OCI-LY7 (cell line): ENCODE results near the gene CRMP1. TPM values are rescaled to one million over a fixed set of nuclear protein-coding genes. Genes with fewer than 3 reads are reported as not detected.

Experiments used
- BruUV-seq: library from RNA; stranded (reverse); fragments of 400-500 nt; replicated peaks from 2 replicates; lab custom pipeline; 2021; lab: Mats Ljungman, UMichigan
- CTCF ChIA-PET: fragments of 300-600 bp; sonication (Branson Sonifier 250); formaldehyde crosslinking; loops from one replicate; lab custom pipeline; 2022; ENCODE audit warnings: antibody characterized with exemption; ENCODE audit not compliant: unreplicated experiment; lab: Charles Lee
- POLR2A ChIA-PET: fragments of 300-600 bp; sonication (Branson Sonifier 250); formaldehyde crosslinking; loops from one replicate; lab custom pipeline; 2022; ENCODE audit warnings: antibody characterized with exemption; lab: Charles Lee
- DNase-seq: peaks from one replicate; pipeline ENCODE4 v3.0.0-alpha.2; 2015; ENCODE audit warnings: low spot score
- H2AFZ ChIP-seq: fragments of 200-600 bp; sonication (generic), shearing (Covaris generic); 2 replicates; pipeline ENCODE4 v1.6.1; 2014; ENCODE audit warnings: mild to moderate bottlenecking, antibody characterized with exemption, low read length, moderate library complexity
- H3K27ac ChIP-seq: fragments of 200-600 bp; sonication (generic); 2 replicates; pipeline ENCODE4 v1.5.1; 2014; ENCODE audit warnings: mixed run types, low read depth, mild to moderate bottlenecking, moderate library complexity, low read length, inconsistent platforms; ENCODE audit not compliant: poor library complexity, severe bottlenecking
- H3K36me3 ChIP-seq: fragments of 200-600 bp; sonication (generic); 2 replicates; pipeline ENCODE4 v1.6.1; 2014; ENCODE audit warnings: mild to moderate bottlenecking, antibody characterized with exemption, low read length, moderate library complexity, mixed read lengths; ENCODE audit not compliant: insufficient read depth
- H3K4me1 ChIP-seq: fragments of 200-600 bp; sonication (generic); 2 replicates; pipeline ENCODE4 v1.5.1; 2014; ENCODE audit warnings: mild to moderate bottlenecking, low read length; ENCODE audit not compliant: insufficient read depth, poor library complexity, severe bottlenecking
- H3K4me2 ChIP-seq: fragments of 200-600 bp; sonication (generic); 2 replicates; pipeline ENCODE4 v1.6.1; 2014; ENCODE audit warnings: mild to moderate bottlenecking, low read length
- H3K4me3 ChIP-seq: fragments of 200-600 bp; sonication (generic); 2 replicates; pipeline ENCODE4 v1.5.1; 2014; ENCODE audit warnings: mild to moderate bottlenecking, low read depth, low read length; ENCODE audit not compliant: poor library complexity, severe bottlenecking
- H3K79me2 ChIP-seq: fragments of 200-600 bp; sonication (generic); 2 replicates; pipeline ENCODE4 v1.6.1; 2016; ENCODE audit warnings: low read depth, mild to moderate bottlenecking, low read length, moderate library complexity, mixed read lengths; ENCODE audit not compliant: insufficient read depth
- H3K9me2 ChIP-seq: fragments of 200-600 bp; sonication (generic); 2 replicates; pipeline ENCODE4 v1.6.1; 2016; ENCODE audit warnings: mild to moderate bottlenecking, low read length, mixed read lengths; ENCODE audit not compliant: insufficient read depth
- H3K9me3 ChIP-seq: fragments of 200-600 bp; sonication (generic); 2 replicates; pipeline ENCODE4 v1.6.1; 2014; ENCODE audit warnings: mild to moderate bottlenecking, mixed run types, low read length, mixed read lengths
- H4K20me1 ChIP-seq: fragments of 200-600 bp; sonication (generic); 2 replicates; pipeline ENCODE4 v1.6.1; 2014; ENCODE audit warnings: mild to moderate bottlenecking, antibody characterized with exemption, low read length, moderate library complexity, mixed read lengths; ENCODE audit not compliant: insufficient read depth
- EZH2phosphoT487 ChIP-seq: fragments of 200-600 bp; sonication (generic); IDR thresholded peaks from 2 replicates; pipeline ENCODE4 v1.6.1; 2018; ENCODE audit warnings: low read depth, borderline replicate concordance, mild to moderate bottlenecking, mixed run types, antibody characterized with exemption, low read length, moderate library complexity, mixed read lengths
- intact Hi-C: fragments of 100-400 bp; cut with micrococcal nuclease; formaldehyde crosslinking; loops from one replicate; pipeline ENCODE4 v1.10.0; 2022; ENCODE audit not compliant: unreplicated experiment
- total RNA-seq, 2 experiments: library from RNA; depleted of rRNA in 1 of 2; stranded (reverse); fragments of >200 nt in 1 of 2; shearing (Covaris generic) in 1 of 2; gene quantifications; 2 replicates each; pipeline ENCODE4 v1.2.3, GENCODE V29; 2014 to 2022
- TF ChIP-seq, protein P1 (sequence below): fragments of 200-600 bp; sonication (generic); conservative IDR thresholded peaks from 2 replicates; pipeline ENCODE4 v1.5.1; 2014; ENCODE audit warnings: mild to moderate bottlenecking, antibody characterized with exemption, low read length, moderate library complexity, mixed read lengths

CRMP1 gene
- total RNA-seq, 2 experiments from 2014 or later: not detected

DNA sequence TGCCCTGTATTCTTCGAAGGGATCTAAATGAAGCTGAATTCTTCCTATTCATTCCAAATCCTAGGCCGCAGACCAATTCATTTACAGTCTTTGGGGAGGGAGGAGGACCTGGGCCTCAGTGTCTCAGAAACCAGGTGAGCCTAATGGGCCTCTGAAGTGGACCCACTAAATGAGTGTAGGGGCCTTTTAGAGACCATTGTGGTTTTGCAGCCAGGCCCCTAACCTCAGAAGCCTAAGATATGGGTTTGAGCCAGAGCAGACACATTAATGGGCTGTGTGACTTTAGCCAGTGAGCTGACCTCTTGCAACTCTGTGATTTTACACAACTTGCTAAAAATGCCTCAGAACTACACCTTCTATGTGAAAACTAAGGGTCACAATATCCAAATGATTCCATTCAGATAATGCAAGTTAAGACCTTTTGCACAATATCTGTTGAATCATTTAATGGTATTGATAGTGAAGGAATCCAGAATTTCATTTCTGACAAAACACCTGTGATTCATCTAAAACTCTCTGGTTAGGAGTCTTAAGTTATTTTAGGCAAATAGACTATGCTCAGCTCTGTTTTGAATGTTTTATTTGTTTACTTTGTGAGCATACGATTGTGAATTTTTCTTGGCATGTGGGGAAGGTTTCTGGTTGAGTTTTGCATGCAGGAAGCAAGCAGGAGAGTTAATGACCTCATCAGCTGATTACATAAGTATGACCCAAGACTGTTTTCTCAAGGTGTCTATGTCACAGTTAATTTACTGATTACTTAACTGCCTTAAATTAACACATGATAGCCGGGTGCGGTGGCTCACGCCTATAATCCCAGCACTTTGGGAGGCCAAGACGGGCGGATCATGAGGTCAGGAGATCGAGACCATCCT, 106.8 kb downstream of the CRMP1 start:
- TF ChIP-seq, protein P1, sequence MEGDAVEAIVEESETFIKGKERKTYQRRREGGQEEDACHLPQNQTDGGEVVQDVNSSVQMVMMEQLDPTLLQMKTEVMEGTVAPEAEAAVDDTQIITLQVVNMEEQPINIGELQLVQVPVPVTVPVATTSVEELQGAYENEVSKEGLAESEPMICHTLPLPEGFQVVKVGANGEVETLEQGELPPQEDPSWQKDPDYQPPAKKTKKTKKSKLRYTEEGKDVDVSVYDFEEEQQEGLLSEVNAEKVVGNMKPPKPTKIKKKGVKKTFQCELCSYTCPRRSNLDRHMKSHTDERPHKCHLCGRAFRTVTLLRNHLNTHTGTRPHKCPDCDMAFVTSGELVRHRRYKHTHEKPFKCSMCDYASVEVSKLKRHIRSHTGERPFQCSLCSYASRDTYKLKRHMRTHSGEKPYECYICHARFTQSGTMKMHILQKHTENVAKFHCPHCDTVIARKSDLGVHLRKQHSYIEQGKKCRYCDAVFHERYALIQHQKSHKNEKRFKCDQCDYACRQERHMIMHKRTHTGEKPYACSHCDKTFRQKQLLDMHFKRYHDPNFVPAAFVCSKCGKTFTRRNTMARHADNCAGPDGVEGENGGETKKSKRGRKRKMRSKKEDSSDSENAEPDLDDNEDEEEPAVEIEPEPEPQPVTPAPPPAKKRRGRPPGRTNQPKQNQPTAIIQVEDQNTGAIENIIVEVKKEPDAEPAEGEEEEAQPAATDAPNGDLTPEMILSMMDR: no peak
- TF ChIP-seq EZH2phosphoT487: no peak
- no peak overlapping the region for H2AFZ ChIP-seq
- no peak overlapping the region for H3K4me3 ChIP-seq
- H3K9me2 ChIP-seq: no peaks in the 10 kb centered on the region
- no peaks in the 10 kb centered on the region for H3K36me3 ChIP-seq
- H4K20me1 ChIP-seq: no peaks in the 10 kb centered on the region
- intact Hi-C loops: no loop called here
- no TSS peak for BruUV-seq
- DNase-seq: no peak
- no peaks in the 10 kb centered on the region for H3K4me1 ChIP-seq
- no peak overlapping the region for H3K27ac ChIP-seq
- no peaks in the 10 kb centered on the region for H3K9me3 ChIP-seq
- H3K4me2 ChIP-seq: no peak overlapping the region
- H3K79me2 ChIP-seq: no peaks in the 10 kb centered on the region
- ChIA-PET POLR2A (no interaction called here), CTCF (no interaction called here)

DNA sequence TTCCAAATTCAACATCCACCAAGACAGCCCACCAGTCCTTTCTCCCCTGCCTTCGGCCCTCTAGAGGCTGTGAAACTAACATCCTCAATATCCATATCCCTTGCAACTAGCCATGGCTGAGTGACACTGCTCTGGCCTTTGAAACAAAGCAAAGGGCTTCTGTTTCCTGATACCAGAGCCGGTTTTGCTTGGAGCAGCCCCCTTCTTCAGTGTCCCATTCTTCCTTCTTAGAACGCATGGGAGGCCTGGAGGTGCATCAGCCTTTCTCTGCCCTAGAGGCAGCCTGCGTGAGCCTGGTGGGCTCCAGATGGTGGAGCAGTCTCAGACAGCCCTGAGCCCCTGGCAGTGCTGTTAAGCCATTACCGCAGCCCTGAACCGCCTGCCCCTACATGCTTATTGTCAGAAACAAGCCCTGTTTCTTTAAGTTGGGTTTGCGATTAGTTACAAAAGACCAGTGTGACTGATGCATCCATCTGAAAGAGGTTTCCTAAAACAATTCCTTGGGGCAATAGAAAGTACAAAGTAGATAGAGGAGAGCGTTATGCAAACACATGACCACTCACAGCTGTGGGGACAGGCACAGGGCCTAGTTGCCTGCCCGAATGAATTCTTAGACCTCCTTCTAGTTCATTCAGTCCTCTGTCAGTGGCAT, 107.8 kb downstream of the CRMP1 start:
- H4K20me1 ChIP-seq: no peaks in the 10 kb centered on the region
- H3K4me3 ChIP-seq: no peak overlapping the region
- H3K79me2 ChIP-seq: no peaks in the 10 kb centered on the region
- no peak overlapping the region for H3K27ac ChIP-seq
- no TSS peak for BruUV-seq
- H3K4me1 ChIP-seq: no peaks in the 10 kb centered on the region
- no peaks in the 10 kb centered on the region for H3K9me2 ChIP-seq
- no peaks in the 10 kb centered on the region for H3K36me3 ChIP-seq
- ChIA-PET POLR2A (no interaction called here), CTCF (no interaction called here)
- intact Hi-C loops: no loop called here
- no peak overlapping the region for H2AFZ ChIP-seq
- TF ChIP-seq, protein P1: no peak
- no peak for TF ChIP-seq EZH2phosphoT487
- no peaks in the 10 kb centered on the region for H3K9me3 ChIP-seq
- DNase-seq: no peak
- no peak overlapping the region for H3K4me2 ChIP-seq

DNA sequence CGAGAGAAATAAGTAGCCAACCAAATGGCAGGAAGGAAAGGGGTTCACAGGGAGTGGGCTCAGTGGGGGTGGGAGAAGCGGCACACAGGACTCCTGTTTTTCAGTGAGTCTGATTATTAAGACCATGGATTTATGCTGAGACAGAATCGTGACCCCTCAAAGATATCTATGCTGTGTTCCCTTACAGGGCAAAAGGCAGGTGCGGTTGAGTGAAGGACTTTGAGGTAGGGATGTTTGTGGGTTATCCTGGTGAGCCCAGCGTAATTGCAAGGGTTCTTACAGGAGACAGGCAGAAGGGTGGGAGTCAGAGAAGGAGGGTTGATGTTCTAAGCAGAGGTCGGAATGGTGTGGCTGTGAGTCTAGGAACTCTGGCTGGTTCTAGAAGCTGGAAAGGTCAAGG, 108.9 kb downstream of the CRMP1 start:
- Histone ChIP-seq H3K4me3 (no peak overlapping the region), H4K20me1 (no peaks in the 10 kb centered on the region), H3K9me2 (no peaks in the 10 kb centered on the region), H3K27ac (no peak overlapping the region), H3K79me2 (no peaks in the 10 kb centered on the region), H3K9me3 (no peaks in the 10 kb centered on the region), H3K36me3 (no peaks in the 10 kb centered on the region), H3K4me1 (no peaks in the 10 kb centered on the region), H2AFZ (no peak overlapping the region), H3K4me2 (no peak overlapping the region)
- TF ChIP-seq, protein P1: no peak
- no peak for TF ChIP-seq EZH2phosphoT487
- DNase-seq: no peak
- BruUV-seq: no TSS peak
- ChIA-PET POLR2A (no interaction called here), CTCF (interaction anchor here (0.6 kb wide), 1 partner anchor 1487 kb away, joined by 3 read pairs; no protein-coding TSS in a partner anchor)
- intact Hi-C loops: no loop called here
